H9 (cell line): Measurements from ENCODE around the gene ISG20L2. TPM values are rescaled to one million over a fixed set of nuclear protein-coding genes. Genes with fewer than 3 reads are reported as not detected.

Experiments used
- DNase-seq: peaks from one replicate; pipeline ENCODE4 v3.0.0-alpha.2; 2017
- H2AFZ ChIP-seq: one replicate; pipeline ENCODE4 v1.6.1; 2013; ENCODE audit warnings: mild to moderate bottlenecking, low read length, control low read depth, moderate library complexity
- H2AK5ac ChIP-seq: 2 replicates; pipeline ENCODE4 v1.6.1; 2013; ENCODE audit warnings: low read length, control low read depth, mixed read lengths; ENCODE audit not compliant: insufficient read length
- H2BK120ac ChIP-seq: one replicate; pipeline ENCODE4 v1.6.1; 2013; ENCODE audit warnings: low read depth, mild to moderate bottlenecking, low read length, control low read depth, inconsistent platforms; ENCODE audit not compliant: poor library complexity, severe bottlenecking
- H2BK12ac ChIP-seq: 2 replicates; pipeline ENCODE4 v1.6.1; 2013; ENCODE audit warnings: low read length, control low read depth, mixed read lengths, low read depth; ENCODE audit not compliant: insufficient read length
- H2BK15ac ChIP-seq: 2 replicates; pipeline ENCODE4 v1.6.1; 2013; ENCODE audit warnings: low read depth, low read length, control low read depth
- H2BK20ac ChIP-seq: one replicate; pipeline ENCODE4 v1.6.1; 2013; ENCODE audit warnings: low read depth, mild to moderate bottlenecking, low read length, control low read depth, inconsistent platforms; ENCODE audit not compliant: poor library complexity, severe bottlenecking
- H2BK5ac ChIP-seq: 2 replicates; pipeline ENCODE4 v1.6.1; 2013; ENCODE audit warnings: low read length, control low read depth, mixed read lengths; ENCODE audit not compliant: insufficient read length
- H3K14ac ChIP-seq: 2 replicates; pipeline ENCODE4 v1.6.1; 2013; ENCODE audit warnings: low read length, control low read depth; ENCODE audit not compliant: insufficient read depth
- H3K18ac ChIP-seq: 2 replicates; pipeline ENCODE4 v1.6.1; 2013; ENCODE audit warnings: low read depth, mild to moderate bottlenecking, mixed read lengths, low read length, control low read depth; ENCODE audit not compliant: insufficient read length
- H3K23ac ChIP-seq: 2 replicates; pipeline ENCODE4 v1.6.1; 2013; ENCODE audit warnings: low read length, control low read depth, mixed read lengths, low read depth; ENCODE audit not compliant: insufficient read length
- H3K23me2 ChIP-seq: 2 replicates; pipeline ENCODE4 v1.6.1; 2013; ENCODE audit warnings: low read depth, mild to moderate bottlenecking, mixed read lengths, low read length, control low read depth; ENCODE audit not compliant: insufficient read length, poor library complexity, severe bottlenecking
- H3K27ac ChIP-seq: 2 replicates; pipeline ENCODE4 v1.5.1; 2013; ENCODE audit warnings: low read length, control low read depth, mixed read lengths, low read depth; ENCODE audit not compliant: insufficient read length
- H3K27me3 ChIP-seq: 2 replicates; pipeline ENCODE4 v1.6.1; 2013; ENCODE audit warnings: low read length, control low read depth, inconsistent platforms; ENCODE audit not compliant: insufficient read depth
- H3K4ac ChIP-seq: 2 replicates; pipeline ENCODE4 v1.6.1; 2013; ENCODE audit warnings: low read depth, mild to moderate bottlenecking, control low read depth, inconsistent platforms, low read length, moderate library complexity
- H3K4me1 ChIP-seq: 2 replicates; pipeline ENCODE4 v1.6.1; 2013; ENCODE audit warnings: low read length, control low read depth, inconsistent platforms; ENCODE audit not compliant: insufficient read depth
- H3K4me2 ChIP-seq: 2 replicates; pipeline ENCODE4 v1.6.1; 2013; ENCODE audit warnings: low read length, control low read depth, mixed read lengths; ENCODE audit not compliant: insufficient read length, insufficient read depth
- H3K56ac ChIP-seq: 2 replicates; pipeline ENCODE4 v1.6.1; 2013; ENCODE audit warnings: low read depth, mild to moderate bottlenecking, mixed read lengths, low read length, control low read depth; ENCODE audit not compliant: insufficient read length
- H3K79me1 ChIP-seq: 2 replicates; pipeline ENCODE4 v1.6.1; 2013; ENCODE audit warnings: low read depth, mild to moderate bottlenecking, moderate library complexity, low read length, control low read depth, inconsistent platforms; ENCODE audit not compliant: insufficient read depth, poor library complexity, severe bottlenecking
- H3K79me2 ChIP-seq: 2 replicates; pipeline ENCODE4 v1.6.1; 2013; ENCODE audit warnings: low read length, control low read depth, inconsistent platforms; ENCODE audit not compliant: insufficient read depth
- H3K9ac ChIP-seq: 2 replicates; pipeline ENCODE4 v1.6.1; 2013; ENCODE audit warnings: low read length, control low read depth, mixed read lengths; ENCODE audit not compliant: insufficient read length; ENCODE audit errors: extremely low read depth
- H3K9me3 ChIP-seq: one replicate; pipeline ENCODE4 v1.6.1; 2013; ENCODE audit warnings: low read depth, low read length, inconsistent platforms; ENCODE audit not compliant: control insufficient read depth
- H3T11ph ChIP-seq: one replicate; pipeline ENCODE4 v1.6.1; 2013; ENCODE audit warnings: mild to moderate bottlenecking, low read length, control low read depth, inconsistent platforms
- H4K20me1 ChIP-seq: one replicate; pipeline ENCODE4 v1.6.1; 2013; ENCODE audit not compliant: control insufficient read depth, insufficient read length, insufficient read depth
- H4K5ac ChIP-seq: 2 replicates; pipeline ENCODE4 v1.6.1; 2013; ENCODE audit warnings: low read depth, mild to moderate bottlenecking, mixed read lengths, low read length, control low read depth; ENCODE audit not compliant: insufficient read length
- H4K8ac ChIP-seq: replicated peaks from 2 replicates; pipeline ENCODE4 v1.6.1; 2013; ENCODE audit warnings: low read length, control low read depth, mixed read lengths, low read depth; ENCODE audit not compliant: insufficient read length
- H4K91ac ChIP-seq: 2 replicates; pipeline ENCODE4 v1.6.1; 2013; ENCODE audit warnings: low read depth, mild to moderate bottlenecking, moderate library complexity, mixed read lengths, low read length, control low read depth; ENCODE audit not compliant: insufficient read length
- H3K27ac Mint-ChIP-seq, 3 experiments: 2 replicates in 2 of 3; 3 replicates in 1 of 3; pipeline ENCODE4 v1.8.0; 2020 to 2021; ENCODE audit warnings: mixed read lengths in 3 of 3, mild to moderate bottlenecking in 1 of 3, moderate library complexity in 1 of 3
- H3K27me3 Mint-ChIP-seq: 2 replicates; pipeline ENCODE4 v1.8.0; 2021; ENCODE audit warnings: low read depth, mild to moderate bottlenecking, moderate library complexity, mixed read lengths
- H3K36me3 Mint-ChIP-seq, 3 experiments: 2 replicates in 2 of 3; 3 replicates in 1 of 3; pipeline ENCODE4 v1.8.0; 2020 to 2021; ENCODE audit warnings: low read depth in 3 of 3, mixed read lengths in 3 of 3; ENCODE audit not compliant: insufficient read depth in 1 of 3
- H3K4me1 Mint-ChIP-seq, 2 experiments: 2 replicates each; pipeline ENCODE4 v1.8.0; 2020; ENCODE audit warnings: mixed read lengths in 2 of 2
- H3K4me3 Mint-ChIP-seq, 2 experiments: 2 replicates in 1 of 2; 3 replicates in 1 of 2; pipeline ENCODE4 v1.8.0; 2020 to 2021; ENCODE audit warnings: mild to moderate bottlenecking in 2 of 2, mixed read lengths in 2 of 2, moderate library complexity in 1 of 2
- H3K9me3 Mint-ChIP-seq, 2 experiments: 2 replicates in 1 of 2; 3 replicates in 1 of 2; pipeline ENCODE4 v1.8.0; 2020; ENCODE audit warnings: mild to moderate bottlenecking in 2 of 2, mixed read lengths in 2 of 2, moderate library complexity in 1 of 2
- WGBS: extraction: QIAGEN DNeasy Blood & Tissue Kit; methylation state at CpG from one replicate; pipeline ENCODE4 v1.1.7; 2013; ENCODE audit warnings: missing lambda C conversion rate, low lambda C conversion rate, mixed read lengths; ENCODE audit not compliant: insufficient read length; ENCODE audit errors: extremely low coverage; 5-methylcytosine and 5-hydroxymethylcytosine counted together
- total RNA-seq: library from RNA; stranded (reverse); gene quantifications from 2 replicates; pipeline ENCODE4 v1.2.1, GENCODE V29; 2021
- TF ChIP-seq, protein P1 (sequence below): fragments of 200-600 bp; sonication (generic); conservative IDR thresholded peaks from 3 replicates; pipeline ENCODE4 v1.8.0; 2021; ENCODE audit warnings: antibody characterized with exemption, mild to moderate bottlenecking

ISG20L2 gene
- total RNA-seq, 1 experiment from 2014 or later = 57.6 TPM

DNA sequence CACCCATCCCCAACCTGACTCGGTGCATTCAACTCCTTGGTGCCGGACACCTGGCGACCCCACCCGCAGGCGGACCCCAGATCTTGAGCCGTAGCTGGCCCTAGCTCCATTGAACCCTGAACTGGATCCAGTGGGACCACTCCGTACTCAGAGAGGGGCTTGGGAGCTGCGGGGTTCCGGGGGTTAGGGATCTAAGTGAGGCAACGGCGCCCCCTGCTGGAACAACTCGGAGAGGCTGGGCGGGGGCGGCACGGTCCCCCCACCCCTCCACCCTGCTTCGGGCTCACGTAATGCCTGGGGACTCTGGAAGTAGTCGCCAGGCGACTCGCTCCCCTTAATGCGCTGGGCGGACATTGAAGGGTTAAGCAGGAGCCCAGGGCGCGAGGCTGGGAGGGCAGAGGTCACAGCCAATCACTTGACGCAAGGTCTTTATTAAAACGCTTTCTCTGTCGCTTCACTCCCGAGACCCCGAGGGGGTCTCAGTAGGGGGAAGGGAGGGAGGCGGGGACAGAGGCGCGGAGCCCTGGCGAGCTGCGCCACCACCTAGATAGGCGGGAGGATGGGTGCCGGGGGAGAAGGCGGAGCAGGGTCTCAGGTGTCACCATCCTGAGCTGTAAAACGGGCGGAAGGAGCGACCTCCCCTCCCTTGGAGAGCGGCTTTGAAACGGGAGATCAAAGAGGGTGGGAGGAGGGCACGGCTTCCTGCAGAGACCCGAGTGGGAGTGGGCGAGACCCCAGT, 22.5 kb downstream of the ISG20L2 start:
- H2AK5ac ChIP-seq = no peak overlapping the region
- no peak overlapping the region for H4K8ac ChIP-seq
- H3K14ac ChIP-seq = peak overlapping the region; percentile 27
- Mint-ChIP-seq H3K4me1 (peaks cover 70 to 77% of the 10 kb centered on the region in 2 experiments), H3K4me3 (peak overlapping the region; percentile 74 to 91), H3K36me3 (peaks cover 2 to 16% (median 9%) of the 10 kb centered on the region in 3 experiments), H3K27me3 (peaks cover 34% of the 10 kb centered on the region), H3K9me3 (no peaks in the 10 kb centered on the region; a peak in 1 of 5 replicates), H3K27ac (peak overlapping the region; percentile 97 to 98 (median 98))
- no peak overlapping the region for H2BK12ac ChIP-seq
- no peak overlapping the region for H3K4ac ChIP-seq
- H3K9ac ChIP-seq = peak overlapping the region; percentile 1
- no peak overlapping the region for H4K91ac ChIP-seq
- peak; percentile 93 for DNase-seq
- no peaks in the 10 kb centered on the region for H4K20me1 ChIP-seq
- no peak overlapping the region for H3K56ac ChIP-seq
- peaks cover 39% of the 10 kb centered on the region for H3K23me2 ChIP-seq
- no peaks in the 10 kb centered on the region for H3K79me1 ChIP-seq
- no CpG with 5 or more reads among the region's 45 CpGs for whole genome bisulfite sequencing
- H3K79me2 ChIP-seq = no peaks in the 10 kb centered on the region
- H3K4me1 ChIP-seq = peaks cover 17% of the 10 kb centered on the region; the same call in 1 of the 2 replicates
- peak overlapping the region; percentile 83 for H3K4me2 ChIP-seq
- peak overlapping the region; percentile 18 for H3K18ac ChIP-seq
- H2BK5ac ChIP-seq = no peak overlapping the region
- H3K23ac ChIP-seq = no peak overlapping the region
- H2BK120ac ChIP-seq = no peak overlapping the region
- H3K27me3 ChIP-seq = peaks cover 3% of the 10 kb centered on the region; the same call in 1 of the 2 replicates
- H3T11ph ChIP-seq = no peak overlapping the region
- H2BK15ac ChIP-seq = no peak overlapping the region
- no peak overlapping the region for H4K5ac ChIP-seq
- no peak overlapping the region for H2AFZ ChIP-seq
- no peaks in the 10 kb centered on the region for H3K9me3 ChIP-seq
- no peak overlapping the region for H2BK20ac ChIP-seq
- TF ChIP-seq, protein P1, sequence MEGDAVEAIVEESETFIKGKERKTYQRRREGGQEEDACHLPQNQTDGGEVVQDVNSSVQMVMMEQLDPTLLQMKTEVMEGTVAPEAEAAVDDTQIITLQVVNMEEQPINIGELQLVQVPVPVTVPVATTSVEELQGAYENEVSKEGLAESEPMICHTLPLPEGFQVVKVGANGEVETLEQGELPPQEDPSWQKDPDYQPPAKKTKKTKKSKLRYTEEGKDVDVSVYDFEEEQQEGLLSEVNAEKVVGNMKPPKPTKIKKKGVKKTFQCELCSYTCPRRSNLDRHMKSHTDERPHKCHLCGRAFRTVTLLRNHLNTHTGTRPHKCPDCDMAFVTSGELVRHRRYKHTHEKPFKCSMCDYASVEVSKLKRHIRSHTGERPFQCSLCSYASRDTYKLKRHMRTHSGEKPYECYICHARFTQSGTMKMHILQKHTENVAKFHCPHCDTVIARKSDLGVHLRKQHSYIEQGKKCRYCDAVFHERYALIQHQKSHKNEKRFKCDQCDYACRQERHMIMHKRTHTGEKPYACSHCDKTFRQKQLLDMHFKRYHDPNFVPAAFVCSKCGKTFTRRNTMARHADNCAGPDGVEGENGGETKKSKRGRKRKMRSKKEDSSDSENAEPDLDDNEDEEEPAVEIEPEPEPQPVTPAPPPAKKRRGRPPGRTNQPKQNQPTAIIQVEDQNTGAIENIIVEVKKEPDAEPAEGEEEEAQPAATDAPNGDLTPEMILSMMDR = peak; percentile 97
- no peak overlapping the region for H3K27ac ChIP-seq
